GM12878 (cell line): ENCODE data around the gene ADGRD2.
"Not testable (repeated sequence)": the region's sequence is repeated elsewhere in the genome, so short reads cannot be mapped to it uniquely, and the experiment has no call there.

ENCODE experiments used
- BHLHE40 ChIP-seq, 2 experiments: fragments of 450-650 bp in 1 of 2; IDR thresholded peaks; 2 replicates each; pipeline ENCODE4 v1.6.1; 2011 to 2017; ENCODE audit warnings: low read depth in 2 of 2, borderline replicate concordance in 1 of 2, improper control_type of control experiment in 1 of 2, low read length in 1 of 2, mild to moderate bottlenecking in 1 of 2
- CEBPZ ChIP-seq: fragments of 150-350 bp; IDR thresholded peaks from 2 replicates; pipeline ENCODE4 v1.6.1; 2016; ENCODE audit warnings: low read depth, low read length
- CHD2 ChIP-seq: IDR thresholded peaks from 2 replicates; pipeline ENCODE4 v1.6.1; 2011; ENCODE audit warnings: low read depth, low read length, improper control_type of control experiment, borderline replicate concordance
- CTCF ChIP-seq, 3 experiments: IDR thresholded peaks in 2 of 3; conservative IDR thresholded peaks in 1 of 3; 2 replicates each; pipeline ENCODE4 v1.5.1; 2011; ENCODE audit warnings: low read depth in 3 of 3, low read length in 3 of 3, mild to moderate bottlenecking in 3 of 3, control low read depth in 2 of 3, moderate library complexity in 2 of 3, inconsistent platforms in 1 of 3, mixed read lengths in 1 of 3; ENCODE audit not compliant: control insufficient read depth in 2 of 3, insufficient read depth in 1 of 3; ENCODE audit errors: extremely low read depth in 1 of 3
- E2F4 ChIP-seq: IDR thresholded peaks from 2 replicates; pipeline ENCODE4 v1.6.1; 2012; ENCODE audit warnings: low read depth, low read length, improper control_type of control experiment
- FOXM1 ChIP-seq: IDR thresholded peaks from 2 replicates; pipeline ENCODE4 v1.6.1; 2012; ENCODE audit warnings: low read depth, mild to moderate bottlenecking, inconsistent platforms, low read length, moderate library complexity
- JUNB ChIP-seq: IDR thresholded peaks from 2 replicates; pipeline ENCODE4 v1.6.1; 2016; ENCODE audit warnings: antibody characterized with exemption, mild to moderate bottlenecking
- RAD21 ChIP-seq: IDR thresholded peaks from 2 replicates; pipeline ENCODE4 v1.6.1; 2011; ENCODE audit warnings: mild to moderate bottlenecking, low read depth, low read length, moderate library complexity; ENCODE audit not compliant: insufficient read depth
- SMARCA5 ChIP-seq: fragments of 450-650 bp; IDR thresholded peaks from 2 replicates; pipeline ENCODE4 v1.6.1; 2017; ENCODE audit warnings: mild to moderate bottlenecking
- SMC3 ChIP-seq: IDR thresholded peaks from 2 replicates; pipeline ENCODE4 v1.6.1; 2011; ENCODE audit warnings: low read length, improper control_type of control experiment, borderline replicate concordance
- SRF ChIP-seq, 2 experiments: IDR thresholded peaks; 2 replicates each; pipeline ENCODE4 v1.6.1; 2011; ENCODE audit warnings: low read depth in 2 of 2, low read length in 2 of 2, mild to moderate bottlenecking in 1 of 2, moderate library complexity in 1 of 2
- USF1 ChIP-seq: IDR thresholded peaks from 2 replicates; pipeline ENCODE4 v1.6.1; 2011; ENCODE audit warnings: borderline replicate concordance, low read depth, mild to moderate bottlenecking, moderate library complexity, mixed read lengths, low read length; ENCODE audit not compliant: insufficient read depth; ENCODE audit errors: extremely low read length
- ZNF274 ChIP-seq: IDR thresholded peaks from one replicate; pipeline ENCODE4 v1.8.0; 2011; ENCODE audit not compliant: insufficient read length, insufficient read depth

GRCh38 chr9:124425733-124426132, 24.5 kb upstream of the ADGRD2 start:
- TF ChIP-seq CTCF (IDR thresholded peaks at IDR 0.05 in 2 of 3, conservative IDR thresholded peaks at IDR 0.05 in 1 of 3; ENCODE audit: control insufficient read depth in 2 of 3, extremely low read depth in 1 of 3, insufficient read depth in 1 of 3, low read depth in 3 of 3, low read length in 3 of 3); CEBPZ; ZNF274; SMC3; SMARCA5; USF1; BHLHE40 (IDR thresholded peaks at IDR 0.05; ENCODE audit: borderline replicate concordance in 1 of 2, low read depth in 2 of 2, low read length in 1 of 2); E2F4; FOXM1; JUNB; CHD2; RAD21; SRF (IDR thresholded peaks at IDR 0.05; ENCODE audit: low read depth in 2 of 2, low read length in 2 of 2): not testable (repeated sequence)
